Measurements from ENCODE around the gene LY6G6C. TPM values are rescaled to one million over a fixed set of nuclear protein-coding genes. Genes with fewer than 3 reads are reported as not detected.

The LY6G6C gene
- total and polyA plus RNA-seq, 4 donors: 0.14 to 0.16 TPM; not detected in 2

DNA sequence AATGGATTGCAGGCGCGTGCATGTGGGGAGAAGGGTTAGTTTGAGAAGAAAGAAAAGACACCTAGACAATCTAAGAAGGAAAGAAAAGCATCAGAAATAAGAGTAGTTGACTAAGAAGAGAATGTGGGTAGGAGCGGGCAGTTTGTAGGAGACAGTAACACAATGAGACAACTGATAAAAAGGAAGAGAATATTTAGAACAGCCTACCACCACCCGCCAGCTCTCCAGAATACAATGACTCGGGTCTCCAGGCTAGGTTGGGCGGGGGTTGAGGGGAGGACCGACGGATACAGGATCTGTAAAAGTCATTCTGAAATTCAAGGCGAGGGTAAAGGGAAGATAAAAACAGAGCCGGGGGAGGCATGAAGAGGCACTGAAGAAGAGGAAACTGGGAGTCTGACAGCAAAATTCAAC lies 19.1 kb downstream of the LY6G6C start:
- WGBS, 2 donors: 1% methylated on average over 10 of the region's 10 CpGs
- H3K4me1 ChIP-seq (ENCODE audit: control insufficient read depth in 5 of 5, insufficient read depth in 5 of 5, low read length in 5 of 5): peaks cover 7 to 14% (median 10%) of the 10 kb centered on the region in 5 donors
- H3K9ac ChIP-seq (ENCODE audit: insufficient read depth in 1 of 2, low read length in 2 of 2): peak overlapping the region; percentile 88 to 99
- peak overlapping the region; percentile 97 to 98 for H3K27ac ChIP-seq (ENCODE audit: low read depth in 1 of 2, low read length in 1 of 2)
- DNase-seq (no peak), ATAC-seq (ENCODE audit: insufficient read depth, low FRiP score) (no peak)
- TF ChIP-seq, protein P1, sequence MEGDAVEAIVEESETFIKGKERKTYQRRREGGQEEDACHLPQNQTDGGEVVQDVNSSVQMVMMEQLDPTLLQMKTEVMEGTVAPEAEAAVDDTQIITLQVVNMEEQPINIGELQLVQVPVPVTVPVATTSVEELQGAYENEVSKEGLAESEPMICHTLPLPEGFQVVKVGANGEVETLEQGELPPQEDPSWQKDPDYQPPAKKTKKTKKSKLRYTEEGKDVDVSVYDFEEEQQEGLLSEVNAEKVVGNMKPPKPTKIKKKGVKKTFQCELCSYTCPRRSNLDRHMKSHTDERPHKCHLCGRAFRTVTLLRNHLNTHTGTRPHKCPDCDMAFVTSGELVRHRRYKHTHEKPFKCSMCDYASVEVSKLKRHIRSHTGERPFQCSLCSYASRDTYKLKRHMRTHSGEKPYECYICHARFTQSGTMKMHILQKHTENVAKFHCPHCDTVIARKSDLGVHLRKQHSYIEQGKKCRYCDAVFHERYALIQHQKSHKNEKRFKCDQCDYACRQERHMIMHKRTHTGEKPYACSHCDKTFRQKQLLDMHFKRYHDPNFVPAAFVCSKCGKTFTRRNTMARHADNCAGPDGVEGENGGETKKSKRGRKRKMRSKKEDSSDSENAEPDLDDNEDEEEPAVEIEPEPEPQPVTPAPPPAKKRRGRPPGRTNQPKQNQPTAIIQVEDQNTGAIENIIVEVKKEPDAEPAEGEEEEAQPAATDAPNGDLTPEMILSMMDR (IDR thresholded peaks at IDR 0.05; ENCODE audit: control extremely low read depth, extremely low read depth): no peak
- no peaks in the 10 kb centered on the region for H3K27me3 ChIP-seq (ENCODE audit: control insufficient read depth in 3 of 3, insufficient read depth in 3 of 3, low read length in 2 of 3)
- H3K9me3 ChIP-seq (ENCODE audit: control insufficient read depth in 4 of 4, insufficient read depth in 3 of 4, low read length in 3 of 4): no peaks in the 10 kb centered on the region
- peak overlapping the region; percentile 69 for H3K4me3 ChIP-seq
- peaks cover 0 to 14% (median 8%) of the 10 kb centered on the region in 4 donors for H3K36me3 ChIP-seq (ENCODE audit: control insufficient read depth in 4 of 4, insufficient read depth in 4 of 4, low read length in 4 of 4)

DNA sequence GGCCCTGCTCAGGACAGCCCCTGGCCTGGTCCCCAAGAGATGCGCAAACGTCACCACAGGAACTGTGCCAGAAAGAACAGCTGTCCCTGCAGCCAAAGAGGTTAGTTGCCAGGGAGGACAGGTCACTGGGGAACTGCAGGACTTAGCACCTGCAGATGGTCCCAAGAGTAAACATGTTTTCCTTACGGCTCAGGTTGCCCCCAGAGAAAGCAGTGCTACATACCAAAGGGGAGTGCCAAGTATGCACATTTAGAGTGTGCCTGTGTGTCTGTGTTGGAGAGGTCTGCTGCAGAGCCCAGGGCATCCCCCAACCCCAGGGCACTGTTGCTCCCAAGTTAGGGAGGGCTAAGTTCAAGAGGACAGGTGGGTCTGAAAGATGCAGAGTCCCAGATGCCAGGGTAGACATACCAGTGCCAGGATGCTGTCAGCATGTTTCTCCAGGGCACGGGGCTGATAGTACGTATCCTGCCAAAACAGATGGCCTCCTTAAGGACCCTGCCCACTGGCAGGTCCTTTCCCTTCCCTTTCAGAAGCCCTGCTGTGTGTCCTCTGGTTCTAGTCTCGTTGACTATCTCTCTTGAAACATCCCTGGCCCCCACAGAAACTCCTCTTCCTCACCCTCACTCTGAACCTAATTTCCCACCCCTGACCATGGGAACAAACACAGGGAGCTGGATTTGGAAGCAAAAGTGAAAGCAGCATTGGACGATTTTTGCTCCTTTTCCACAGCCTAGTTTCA lies 19.7 kb downstream of the LY6G6C start:
- peak overlapping the region; percentile 28 to 98 for H3K27ac ChIP-seq (ENCODE audit: low read depth in 1 of 2, low read length in 1 of 2)
- no peak for ATAC-seq (ENCODE audit: insufficient read depth, low FRiP score)
- 27 to 40% methylated on average over 7 of the region's 7 CpGs for WGBS, 2 donors

DNA sequence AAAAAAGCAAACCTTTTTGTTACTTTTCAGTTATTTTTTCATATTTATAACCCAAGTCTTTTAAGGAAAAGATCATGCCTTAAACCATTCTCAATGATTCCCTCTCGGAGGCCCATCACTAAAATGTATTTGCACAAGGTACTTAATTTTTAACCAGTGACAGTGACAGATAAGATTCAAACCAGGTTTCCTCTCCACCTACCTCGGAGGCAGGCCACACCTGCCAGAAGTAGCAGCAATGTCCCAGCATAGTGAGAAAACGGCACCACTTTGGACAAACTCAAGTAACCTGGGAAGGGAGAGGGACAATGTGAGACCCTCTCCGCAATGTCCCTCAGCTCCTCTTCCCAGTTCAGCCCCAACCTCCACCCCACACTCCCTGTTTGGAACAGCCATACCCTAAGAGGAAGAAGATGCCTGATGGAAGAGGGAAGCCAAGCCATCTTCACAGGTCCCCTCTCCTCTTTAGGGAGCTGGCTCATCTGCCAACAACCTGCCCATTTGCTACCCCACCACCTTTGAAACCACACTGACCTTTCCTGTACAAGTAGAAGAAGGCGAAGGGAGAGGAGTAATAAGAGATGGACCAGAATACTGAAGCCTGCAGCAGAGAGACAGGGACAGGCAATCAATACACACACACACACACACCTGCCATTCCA lies 20.7 kb downstream of the LY6G6C start:
- Histone ChIP-seq H3K9me3 (ENCODE audit: control insufficient read depth in 4 of 4, insufficient read depth in 3 of 4, low read length in 3 of 4) (no peaks in the 10 kb centered on the region), H3K36me3 (ENCODE audit: control insufficient read depth in 4 of 4, insufficient read depth in 4 of 4, low read length in 4 of 4) (peaks cover 0 to 17% (median 10%) of the 10 kb centered on the region in 4 donors), H3K27me3 (ENCODE audit: control insufficient read depth in 3 of 3, insufficient read depth in 3 of 3, low read length in 2 of 3) (no peaks in the 10 kb centered on the region), H3K4me1 (ENCODE audit: control insufficient read depth in 5 of 5, insufficient read depth in 5 of 5, low read length in 5 of 5) (peaks cover 7 to 17% (median 11%) of the 10 kb centered on the region in 5 donors), H3K4me3 (no peak overlapping the region), H3K27ac (ENCODE audit: low read depth in 1 of 2, low read length in 1 of 2) (peak overlapping the region in 1 of 2 donors; percentile 63), H3K9ac (ENCODE audit: insufficient read depth in 1 of 2, low read length in 2 of 2) (no peak overlapping the region)
- TF ChIP-seq, protein P1 (IDR thresholded peaks at IDR 0.05; ENCODE audit: control extremely low read depth, extremely low read depth): no peak
- 84 to 93% methylated on average over 5 of the region's 5 CpGs for WGBS, 2 donors
- no peak for DNase-seq
- ATAC-seq (ENCODE audit: insufficient read depth, low FRiP score): no peak

More for the DNA sequence above, 19.7 kb downstream of the LY6G6C start:
- peaks cover 0 to 14% (median 9%) of the 10 kb centered on the region in 4 donors for H3K36me3 ChIP-seq (ENCODE audit: control insufficient read depth in 4 of 4, insufficient read depth in 4 of 4, low read length in 4 of 4)
- TF ChIP-seq, protein P1 (IDR thresholded peaks at IDR 0.05; ENCODE audit: control extremely low read depth, extremely low read depth): no peak
- H3K9me3 ChIP-seq (ENCODE audit: control insufficient read depth in 4 of 4, insufficient read depth in 3 of 4, low read length in 3 of 4): no peaks in the 10 kb centered on the region
- H3K27me3 ChIP-seq (ENCODE audit: control insufficient read depth in 3 of 3, insufficient read depth in 3 of 3, low read length in 2 of 3): no peaks in the 10 kb centered on the region
- H3K4me1 ChIP-seq (ENCODE audit: control insufficient read depth in 5 of 5, insufficient read depth in 5 of 5, low read length in 5 of 5): peaks cover 7 to 15% (median 11%) of the 10 kb centered on the region in 5 donors
- DNase-seq: peak in 2 of 3 donors; percentile 40 to 57
- peak overlapping the region; percentile 88 to 99 for H3K9ac ChIP-seq (ENCODE audit: insufficient read depth in 1 of 2, low read length in 2 of 2)
- H3K4me3 ChIP-seq: peak overlapping the region; percentile 69
